ENCODE measurements around the gene ANKRD44. TPM values are rescaled to one million over a fixed set of nuclear protein-coding genes. Genes with fewer than 3 reads are reported as not detected.

Gene ANKRD44
- total RNA-seq, 1 donor from 2014 or later: 14.2 TPM

- H3K4me1 Mint-ChIP-seq (ENCODE audit: unreplicated experiment): peaks cover 22% of the 10 kb centered on the region
- DNase-seq (ENCODE audit: extremely low spot score, unreplicated experiment): no peak
- H3K4me3 Mint-ChIP-seq: no peak overlapping the region
- H3K9me3 Mint-ChIP-seq: no peaks in the 10 kb centered on the region
- no peak overlapping the region for H3K27ac Mint-ChIP-seq
- no peaks in the 10 kb centered on the region for H3K36me3 Mint-ChIP-seq
- H3K27me3 Mint-ChIP-seq: no peaks in the 10 kb centered on the region
- TF ChIP-seq, protein P1, sequence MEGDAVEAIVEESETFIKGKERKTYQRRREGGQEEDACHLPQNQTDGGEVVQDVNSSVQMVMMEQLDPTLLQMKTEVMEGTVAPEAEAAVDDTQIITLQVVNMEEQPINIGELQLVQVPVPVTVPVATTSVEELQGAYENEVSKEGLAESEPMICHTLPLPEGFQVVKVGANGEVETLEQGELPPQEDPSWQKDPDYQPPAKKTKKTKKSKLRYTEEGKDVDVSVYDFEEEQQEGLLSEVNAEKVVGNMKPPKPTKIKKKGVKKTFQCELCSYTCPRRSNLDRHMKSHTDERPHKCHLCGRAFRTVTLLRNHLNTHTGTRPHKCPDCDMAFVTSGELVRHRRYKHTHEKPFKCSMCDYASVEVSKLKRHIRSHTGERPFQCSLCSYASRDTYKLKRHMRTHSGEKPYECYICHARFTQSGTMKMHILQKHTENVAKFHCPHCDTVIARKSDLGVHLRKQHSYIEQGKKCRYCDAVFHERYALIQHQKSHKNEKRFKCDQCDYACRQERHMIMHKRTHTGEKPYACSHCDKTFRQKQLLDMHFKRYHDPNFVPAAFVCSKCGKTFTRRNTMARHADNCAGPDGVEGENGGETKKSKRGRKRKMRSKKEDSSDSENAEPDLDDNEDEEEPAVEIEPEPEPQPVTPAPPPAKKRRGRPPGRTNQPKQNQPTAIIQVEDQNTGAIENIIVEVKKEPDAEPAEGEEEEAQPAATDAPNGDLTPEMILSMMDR (conservative IDR thresholded peaks at IDR 0.05): no peak
These were observed 136.0 kb downstream of the ANKRD44 start for GRCh38 chr2:197174539-197175094.

- Mint-ChIP-seq H3K27ac (no peak overlapping the region), H3K9me3 (no peaks in the 10 kb centered on the region), H3K36me3 (no peaks in the 10 kb centered on the region), H3K27me3 (no peaks in the 10 kb centered on the region), H3K4me3 (no peak overlapping the region), H3K4me1 (ENCODE audit: unreplicated experiment) (peaks cover 20% of the 10 kb centered on the region)
- no peak for DNase-seq (ENCODE audit: extremely low spot score, unreplicated experiment)
- TF ChIP-seq, protein P1 (conservative IDR thresholded peaks at IDR 0.05): no peak
These were observed 139.0 kb downstream of the ANKRD44 start for GRCh38 chr2:197171582-197171981.

GRCh38 chr2:197170208-197170607 lies 140.4 kb downstream of the ANKRD44 start:
- TF ChIP-seq, protein P1 (conservative IDR thresholded peaks at IDR 0.05): no peak
- H3K4me3 Mint-ChIP-seq: no peak overlapping the region

DNA sequence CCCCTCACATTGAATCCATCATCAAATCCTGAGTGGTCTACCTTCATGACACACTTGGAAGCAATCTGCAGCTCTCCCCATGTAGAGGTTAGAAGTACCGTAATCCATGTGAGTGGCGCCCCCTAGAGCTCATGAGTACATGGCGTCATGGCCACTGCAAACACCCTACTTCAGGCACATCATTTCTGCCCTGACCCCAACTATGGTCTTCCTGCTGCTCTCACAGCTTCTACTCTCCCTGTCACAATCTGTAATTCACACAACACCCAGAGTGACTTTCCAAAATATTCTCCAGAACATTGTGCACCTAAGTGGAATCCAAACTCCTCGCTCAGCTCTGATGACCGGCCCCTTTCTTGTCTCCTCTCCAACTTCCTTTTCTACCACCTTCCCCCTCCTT lies 141.9 kb downstream of the ANKRD44 start:
- DNase-seq (ENCODE audit: extremely low spot score, unreplicated experiment): no peak
- TF ChIP-seq, protein P1 (conservative IDR thresholded peaks at IDR 0.05): peak; percentile 74
- no peaks in the 10 kb centered on the region for H3K36me3 Mint-ChIP-seq
- H3K4me1 Mint-ChIP-seq (ENCODE audit: unreplicated experiment): peaks cover 23% of the 10 kb centered on the region
- H3K4me3 Mint-ChIP-seq: no peak overlapping the region
- no peaks in the 10 kb centered on the region for H3K9me3 Mint-ChIP-seq
- peaks cover 8% of the 10 kb centered on the region for H3K27me3 Mint-ChIP-seq
- no peak overlapping the region for H3K27ac Mint-ChIP-seq

More at GRCh38 chr2:197170208-197170607, 140.4 kb downstream of the ANKRD44 start:
- DNase-seq (ENCODE audit: extremely low spot score, unreplicated experiment): no peak
- no peaks in the 10 kb centered on the region for H3K36me3 Mint-ChIP-seq
- H3K27me3 Mint-ChIP-seq: peaks cover 3% of the 10 kb centered on the region
- peaks cover 19% of the 10 kb centered on the region for H3K4me1 Mint-ChIP-seq (ENCODE audit: unreplicated experiment)
- H3K9me3 Mint-ChIP-seq: no peaks in the 10 kb centered on the region
- no peak overlapping the region for H3K27ac Mint-ChIP-seq

- Mint-ChIP-seq H3K9me3 (no peaks in the 10 kb centered on the region), H3K27ac (no peak overlapping the region), H3K4me3 (no peak overlapping the region), H3K36me3 (no peaks in the 10 kb centered on the region), H3K27me3 (peaks cover 8% of the 10 kb centered on the region), H3K4me1 (ENCODE audit: unreplicated experiment) (peaks cover 23% of the 10 kb centered on the region)
- TF ChIP-seq, protein P1 (conservative IDR thresholded peaks at IDR 0.05): no peak
- DNase-seq (ENCODE audit: extremely low spot score, unreplicated experiment): no peak
These were observed 142.8 kb downstream of the ANKRD44 start for GRCh38 chr2:197167608-197168314.
